HL-60/S4 treated with phorbol 12-myristate 13-acetate at 8.2 ng/mL for 4 days and 3 days (cell line): ENCODE results near the gene BBS2.

Experiments
- in situ Hi-C: fragments of 300-500 bp; cut with MboI; formaldehyde crosslinking; loops from 2 replicates; pipeline ENCODE4 v1.15.0; 2022; ENCODE audit warnings: low sequenced_read_pairs

BBS2 gene, protein sequence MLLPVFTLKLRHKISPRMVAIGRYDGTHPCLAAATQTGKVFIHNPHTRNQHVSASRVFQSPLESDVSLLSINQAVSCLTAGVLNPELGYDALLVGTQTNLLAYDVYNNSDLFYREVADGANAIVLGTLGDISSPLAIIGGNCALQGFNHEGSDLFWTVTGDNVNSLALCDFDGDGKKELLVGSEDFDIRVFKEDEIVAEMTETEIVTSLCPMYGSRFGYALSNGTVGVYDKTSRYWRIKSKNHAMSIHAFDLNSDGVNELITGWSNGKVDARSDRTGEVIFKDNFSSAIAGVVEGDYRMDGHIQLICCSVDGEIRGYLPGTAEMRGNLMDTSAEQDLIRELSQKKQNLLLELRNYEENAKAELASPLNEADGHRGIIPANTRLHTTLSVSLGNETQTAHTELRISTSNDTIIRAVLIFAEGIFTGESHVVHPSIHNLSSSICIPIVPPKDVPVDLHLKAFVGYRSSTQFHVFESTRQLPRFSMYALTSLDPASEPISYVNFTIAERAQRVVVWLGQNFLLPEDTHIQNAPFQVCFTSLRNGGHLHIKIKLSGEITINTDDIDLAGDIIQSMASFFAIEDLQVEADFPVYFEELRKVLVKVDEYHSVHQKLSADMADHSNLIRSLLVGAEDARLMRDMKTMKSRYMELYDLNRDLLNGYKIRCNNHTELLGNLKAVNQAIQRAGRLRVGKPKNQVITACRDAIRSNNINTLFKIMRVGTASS

GRCh38 chr16:56519459-56520250, at the start of gene BBS2:
TSS of gene BBS2 (minus strand) at chr16:56520024. CDS start at chr16:56519862, 162 bp downstream.
- in situ Hi-C loops: no loop called here

GRCh38 chr16:56564793-56565477, 45.1 kb upstream of the BBS2 start, which contains the start of gene MT4:
TSS of gene MT4 (plus strand) at chr16:56565073. CDS start at chr16:56565129, 56 bp downstream.
- in situ Hi-C loops: no loop called here

DNA sequence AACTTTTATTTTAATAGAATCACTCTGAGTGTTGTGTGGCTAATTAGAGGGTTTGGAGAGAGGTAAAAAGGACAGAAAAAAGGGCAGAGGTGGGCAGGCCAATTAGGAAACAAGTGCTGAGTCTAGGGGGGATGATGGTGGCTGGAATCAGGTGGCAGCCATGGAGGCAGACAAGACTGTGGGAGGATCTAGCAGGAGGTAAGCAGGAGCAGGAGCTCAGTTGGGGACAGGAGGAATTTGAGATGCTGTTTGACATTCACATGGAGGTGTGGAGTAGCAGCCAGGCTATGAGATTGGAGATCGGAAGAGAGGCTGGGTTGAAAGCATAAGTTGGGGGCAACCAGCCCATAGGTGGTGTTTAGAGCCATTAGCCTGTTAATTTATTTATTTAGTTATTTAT, 41.3 kb upstream of the BBS2 start:
- in situ Hi-C loops: no loop called here

DNA sequence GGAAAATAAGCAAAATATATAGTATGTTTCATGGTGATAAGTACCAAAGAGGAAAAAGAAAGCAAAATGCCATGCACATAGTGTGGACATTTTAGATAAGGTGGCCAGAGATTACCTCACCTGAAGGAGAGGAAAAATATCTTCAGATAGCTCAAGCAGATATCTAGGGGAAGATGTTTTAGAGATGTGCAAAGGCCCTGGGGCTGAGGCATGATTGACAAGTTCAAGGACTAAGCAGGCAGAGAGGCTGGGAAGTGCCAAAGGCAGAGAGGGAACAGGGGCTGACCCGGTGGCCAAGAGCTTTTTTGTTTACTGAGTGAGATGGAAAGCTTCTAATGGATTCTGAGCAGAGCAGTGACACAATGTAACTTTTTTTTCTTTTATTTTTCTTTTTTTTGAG, 40.6 kb upstream of the BBS2 start:
- in situ Hi-C loops: no loop called here

- in situ Hi-C loops: no loop called here
Observed at GRCh38 chr16:56559109-56559508, 39.3 kb upstream of the BBS2 start.

DNA sequence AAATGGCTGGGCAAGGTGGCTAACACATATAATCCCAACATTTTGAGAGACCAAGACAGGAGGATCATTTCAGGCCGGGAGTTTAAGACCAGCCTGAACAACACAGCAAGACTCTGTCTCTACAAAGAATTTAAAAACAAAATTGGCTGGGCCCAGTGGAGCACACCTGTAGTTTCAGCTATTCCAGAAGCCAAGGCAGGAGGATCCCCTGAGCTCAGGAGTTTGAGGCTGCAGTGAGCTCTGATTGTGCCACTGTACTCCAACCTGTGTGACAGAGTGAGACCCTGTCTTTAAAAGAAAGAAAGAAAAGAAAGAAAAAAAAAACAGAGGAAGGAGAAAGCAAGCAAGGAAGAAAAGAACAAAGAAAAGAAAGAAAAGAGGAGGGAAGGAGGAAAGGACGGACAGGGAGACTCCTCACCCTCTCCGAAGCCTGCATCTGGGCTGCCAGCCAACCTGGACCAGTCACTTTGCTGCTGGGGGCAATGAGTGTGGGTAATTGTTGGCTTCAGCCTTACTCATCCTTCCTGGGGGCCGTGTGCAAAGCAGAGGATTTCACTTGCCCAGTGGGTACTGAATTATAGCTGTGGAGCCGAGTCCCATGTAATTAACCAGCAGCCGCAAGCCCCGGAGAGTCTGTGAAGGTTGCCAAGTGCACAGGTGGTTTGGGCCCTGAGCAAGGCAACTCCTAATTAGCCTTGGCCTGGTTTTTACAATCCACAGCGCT, 38.4 kb upstream of the BBS2 start:
- in situ Hi-C loops: no loop called here

- in situ Hi-C loops: no loop called here
Observed at GRCh38 chr16:56554441-56554840, 34.6 kb upstream of the BBS2 start.

DNA sequence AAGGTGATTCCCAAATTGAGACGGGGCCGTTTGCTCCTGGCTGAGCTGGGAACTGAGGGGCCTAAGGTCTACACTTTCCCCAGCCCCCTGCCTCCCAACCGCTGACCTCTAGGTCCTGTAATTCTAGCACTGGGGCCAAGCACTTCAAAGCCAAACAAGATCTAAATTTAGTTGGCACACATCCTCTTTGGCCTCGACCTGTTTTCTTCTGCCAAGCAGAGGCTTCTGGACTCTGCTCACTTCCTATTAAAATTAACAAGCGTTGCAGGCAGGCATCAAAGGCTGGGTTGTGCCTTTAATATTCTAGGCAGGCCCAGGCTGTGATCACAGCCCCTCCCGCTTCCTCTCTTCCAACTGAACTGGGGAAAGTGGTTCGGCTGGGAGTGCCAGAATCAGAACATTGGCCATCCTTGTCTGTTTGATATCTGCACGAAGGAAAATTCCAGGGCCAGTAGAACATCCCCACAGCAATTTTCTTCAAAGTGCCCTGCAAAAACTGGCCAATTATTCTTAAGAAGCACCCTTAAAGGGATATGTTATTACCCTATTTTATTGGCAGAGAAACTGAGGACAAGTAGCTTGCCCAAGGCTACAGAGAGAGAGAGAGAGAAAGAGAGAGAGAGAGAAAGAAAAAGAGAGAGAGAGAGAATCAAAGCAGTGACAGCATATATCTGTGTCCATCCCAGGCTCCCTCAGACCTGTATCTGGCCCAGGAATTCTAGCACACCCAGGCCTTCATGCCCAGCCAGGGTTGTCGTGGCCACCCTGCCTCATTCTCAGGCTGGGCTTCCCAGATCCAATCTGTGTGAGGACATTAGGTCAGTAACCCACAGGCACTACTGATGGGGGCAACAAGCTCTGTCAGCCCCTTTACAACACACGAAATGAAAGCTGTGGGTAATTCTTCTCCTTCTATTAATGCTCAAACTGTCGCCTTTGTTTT, 32.2 kb upstream of the BBS2 start:
- in situ Hi-C loops: no loop called here

DNA sequence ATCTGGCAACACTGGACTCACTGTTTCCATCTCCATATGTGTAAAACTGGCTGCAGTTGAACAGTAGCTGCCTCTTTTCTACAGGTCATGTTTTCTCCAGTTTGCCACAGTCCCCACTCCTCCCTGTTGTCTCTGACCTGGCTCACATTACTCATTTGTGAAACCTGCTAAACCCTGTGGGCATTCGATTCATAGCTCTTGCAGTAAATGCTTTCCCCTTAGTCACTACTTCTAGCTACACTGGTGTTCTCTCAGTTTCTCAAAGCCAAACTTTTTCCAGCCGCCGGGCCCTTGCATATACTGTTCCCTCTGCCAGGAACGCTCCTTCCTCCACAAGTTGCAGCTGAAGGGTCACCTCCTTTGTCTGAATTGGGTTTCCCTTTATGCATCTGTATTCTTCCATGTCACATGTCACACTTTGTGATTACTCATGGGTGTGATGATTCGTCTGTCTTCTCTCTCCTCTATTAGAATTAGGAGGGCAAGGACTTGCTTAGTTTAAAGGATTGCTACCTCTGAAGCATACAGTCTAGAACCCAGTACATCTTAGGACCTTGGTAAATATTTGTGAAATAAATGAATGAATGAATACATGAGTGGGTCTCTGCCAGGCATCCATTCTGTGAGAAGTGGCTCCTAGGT, 30.0 kb upstream of the BBS2 start:
- in situ Hi-C loops: no loop called here

- in situ Hi-C loops: no loop called here
Observed at GRCh38 chr16:56549161-56549560, 29.3 kb upstream of the BBS2 start.

DNA sequence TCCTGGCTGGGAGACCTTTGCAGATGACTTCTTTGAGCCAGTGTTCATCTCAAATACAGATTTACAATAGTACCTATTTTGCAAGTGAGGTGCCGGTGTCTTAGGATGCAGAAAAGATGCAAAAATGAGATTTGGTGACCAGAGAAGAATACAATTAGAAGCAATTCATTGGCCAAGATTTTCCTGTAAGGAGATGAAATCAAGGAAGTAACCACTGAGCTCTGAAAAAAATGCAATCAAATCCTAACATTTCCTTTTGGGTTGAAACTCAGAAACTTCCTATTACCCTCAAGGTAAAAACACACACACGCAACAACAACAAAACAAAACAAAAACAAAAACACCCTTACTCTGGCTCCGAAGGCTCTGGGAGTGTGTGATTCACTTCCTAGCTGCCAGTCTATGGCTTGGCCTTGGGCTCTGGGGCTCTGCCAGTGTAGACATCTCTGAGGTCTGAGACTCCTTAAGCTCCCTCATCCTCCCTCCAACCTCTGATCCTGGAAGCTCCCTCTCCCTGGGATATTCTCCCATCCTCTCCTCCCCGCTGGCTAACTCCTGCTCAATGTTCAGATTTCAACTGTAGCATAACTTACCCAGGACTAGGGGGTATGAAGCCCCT, 28.2 kb upstream of the BBS2 start:
- in situ Hi-C loops: no loop called here

DNA sequence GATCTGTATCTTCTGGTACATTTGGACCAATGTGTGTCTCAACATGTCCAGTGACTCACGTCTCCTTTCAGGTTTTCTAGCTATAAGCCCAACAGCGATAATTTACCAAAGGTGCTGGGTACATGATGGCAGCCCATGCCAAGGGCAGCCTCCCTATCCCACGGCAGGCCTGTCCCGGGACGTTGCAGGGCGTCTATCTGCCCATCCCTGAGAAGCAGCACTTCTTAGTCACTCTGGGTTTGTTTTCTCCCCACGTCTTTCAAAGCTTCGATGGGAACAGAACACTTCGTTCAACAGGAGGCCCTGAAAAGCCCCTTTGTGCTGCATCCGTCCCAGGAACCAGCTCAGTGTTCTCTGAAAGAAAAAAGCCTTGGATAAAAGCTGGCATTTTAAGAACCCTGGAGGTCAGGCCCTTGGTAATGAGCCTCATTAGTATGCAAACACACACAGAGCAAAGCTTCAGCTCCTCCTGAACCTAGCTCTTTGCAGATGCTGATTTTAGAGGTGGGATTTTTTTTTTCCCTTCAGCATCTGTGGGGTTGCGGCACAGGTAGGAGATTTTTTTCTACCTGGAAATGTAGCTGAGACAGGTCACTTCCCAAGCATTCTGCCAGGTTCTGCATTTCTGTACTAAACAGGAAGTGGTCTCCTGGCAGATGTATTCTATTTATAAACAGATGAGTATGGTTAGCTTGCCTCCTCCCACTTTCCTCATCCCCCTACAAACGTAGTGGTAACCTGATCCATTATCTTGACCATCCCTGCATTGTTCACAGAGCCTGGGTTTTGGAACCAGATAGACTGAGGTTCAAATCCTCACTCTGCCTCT, 27.5 kb upstream of the BBS2 start:
- in situ Hi-C loops: no loop called here

- in situ Hi-C loops: no loop called here
Observed at GRCh38 chr16:56542039-56542438, 22.2 kb upstream of the BBS2 start.

DNA sequence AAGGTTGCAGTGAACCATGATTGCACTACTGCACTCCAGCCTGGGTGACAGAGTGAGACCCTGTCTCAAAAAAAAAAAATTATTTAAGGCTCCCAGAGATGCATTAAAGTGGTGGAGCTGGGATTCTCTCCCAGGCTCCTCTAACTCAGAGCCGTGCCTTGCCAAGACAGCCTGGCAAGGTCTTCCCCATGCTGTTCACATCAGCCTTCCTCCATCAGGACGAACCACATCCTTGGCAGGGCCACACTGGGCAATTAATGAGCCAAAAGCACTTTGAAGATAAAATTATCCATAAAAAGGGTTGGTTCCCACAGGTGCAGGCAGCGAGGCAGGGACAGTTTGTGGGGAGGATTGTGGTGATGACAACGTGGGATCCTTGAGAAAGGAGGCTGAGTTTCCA, 19.8 kb upstream of the BBS2 start:
- in situ Hi-C loops: no loop called here

GRCh38 chr16:56538331-56538730, 18.5 kb upstream of the BBS2 start:
- in situ Hi-C loops: no loop called here

DNA sequence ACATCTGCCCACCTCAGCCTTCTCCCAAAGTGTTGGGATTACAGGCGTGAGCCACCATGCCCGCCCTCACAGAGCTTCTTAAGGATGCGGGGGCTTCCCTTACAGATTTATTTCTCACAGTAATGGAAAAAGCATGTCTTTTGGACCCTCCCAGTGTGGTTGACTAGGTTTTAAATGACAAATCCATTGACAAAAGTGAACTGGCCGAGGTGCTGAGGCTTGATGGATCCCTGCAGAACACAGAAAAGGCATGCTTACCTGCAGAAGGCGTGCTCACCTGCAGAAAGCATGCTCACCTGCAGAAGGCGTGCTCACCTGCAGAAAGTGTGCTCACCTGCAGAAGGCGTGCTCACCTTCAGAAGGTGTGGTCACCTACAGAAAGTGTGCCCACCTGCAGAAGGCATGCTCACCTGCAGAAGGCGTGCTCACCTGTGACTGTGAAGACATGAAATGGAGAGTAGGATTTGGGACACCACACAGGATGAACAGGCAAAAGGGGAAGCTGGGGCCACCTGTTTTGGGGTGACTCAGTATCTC, 15.1 kb upstream of the BBS2 start:
- in situ Hi-C loops: no loop called here

GRCh38 chr16:56532714-56533113, 12.9 kb upstream of the BBS2 start:
- in situ Hi-C loops: no loop called here
